Skeletal muscle satellite cell (primary cell): Measurements from ENCODE around the gene RCC2.

Experiments
- H3K27me3 ChIP-seq: 2 replicates; pipeline ENCODE4 v1.7.0; 2013; ENCODE audit warnings: low read length; ENCODE audit not compliant: control insufficient read depth, insufficient read depth
- H3K36me3 ChIP-seq: 2 replicates; pipeline ENCODE4 v1.7.0; 2013; ENCODE audit warnings: mild to moderate bottlenecking, control low read depth, low read length; ENCODE audit not compliant: insufficient read depth
- H3K4me1 ChIP-seq: 2 replicates; pipeline ENCODE4 v1.7.0; 2013; ENCODE audit warnings: low read length; ENCODE audit not compliant: control insufficient read depth, insufficient read depth
- H3K4me2 ChIP-seq: 2 replicates; pipeline ENCODE4 v1.7.0; 2013; ENCODE audit warnings: mild to moderate bottlenecking, low read length
- H3K4me3 ChIP-seq: 2 replicates; pipeline ENCODE4 v1.7.0; 2013; ENCODE audit warnings: low read length
- H3K9ac ChIP-seq: 2 replicates; pipeline ENCODE4 v1.7.0; 2013; ENCODE audit warnings: mild to moderate bottlenecking, low read depth, low read length, moderate library complexity
- H3K9me3 ChIP-seq: replicated peaks from 2 replicates; pipeline ENCODE4 v1.7.0; 2013; ENCODE audit warnings: mild to moderate bottlenecking, control low read depth, low read length

Gene RCC2

DNA sequence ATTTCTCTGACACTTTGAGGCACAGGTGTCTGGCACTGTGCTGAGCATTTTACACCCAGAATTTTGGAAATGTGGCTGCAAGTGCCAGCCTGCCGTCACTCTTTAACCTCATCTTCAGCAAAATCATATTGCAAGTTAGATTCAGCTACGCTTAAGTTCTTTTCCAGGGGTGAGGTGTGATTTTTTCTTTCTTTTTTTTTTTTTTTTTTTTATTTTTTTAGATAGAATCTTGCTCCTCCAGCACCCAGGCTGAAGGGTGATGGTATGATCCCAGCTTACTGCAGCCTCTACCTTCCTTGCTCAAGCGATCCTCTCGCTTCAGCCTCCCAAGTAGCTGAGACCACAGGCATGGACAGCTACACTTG, 2.5 kb upstream of the RCC2 start:
- H3K4me3 ChIP-seq = no peak overlapping the region

DNA sequence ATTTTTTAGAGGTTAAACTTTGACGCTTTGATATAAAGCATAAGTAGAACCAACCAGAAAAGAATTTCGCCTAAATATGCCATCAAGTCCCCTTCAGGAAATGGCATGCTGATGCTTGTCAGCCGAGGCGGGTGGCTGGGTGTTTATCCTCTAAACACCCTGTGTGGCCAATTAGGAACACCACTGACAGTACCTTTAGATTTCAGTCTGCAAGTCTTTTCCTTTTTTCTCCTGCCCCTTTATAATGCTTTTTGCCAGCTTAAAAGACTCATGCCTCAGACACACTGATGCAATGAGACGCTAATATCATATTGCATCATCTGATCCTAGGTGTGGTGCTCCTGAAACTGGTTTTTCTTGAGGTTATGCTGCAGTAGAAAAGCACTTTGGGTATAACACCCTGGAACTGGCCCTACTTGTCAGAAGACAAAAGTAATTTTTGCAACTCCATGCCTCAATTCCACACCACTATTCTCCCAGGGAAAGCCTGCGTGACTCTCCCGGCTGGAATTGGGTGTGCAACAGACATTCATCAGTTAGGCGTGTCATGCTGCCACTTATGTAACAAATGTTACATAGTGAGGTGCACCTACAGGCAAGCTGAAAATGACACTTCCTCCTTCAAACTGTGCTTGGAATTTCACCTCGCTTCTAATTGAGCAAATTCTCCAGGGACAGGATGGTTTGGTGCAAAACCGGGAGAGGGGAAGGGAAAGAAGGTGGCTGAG, 2.0 kb upstream of the RCC2 start:
- no peak overlapping the region for H3K9ac ChIP-seq

More for the DNA sequence above, 2.5 kb upstream of the RCC2 start:
- H3K9me3 ChIP-seq = no peaks in the 10 kb centered on the region
- peaks cover 24% of the 10 kb centered on the region for H3K4me1 ChIP-seq
- peak overlapping the region; percentile 3 for H3K4me2 ChIP-seq
- H3K27me3 ChIP-seq = no peaks in the 10 kb centered on the region
- H3K9ac ChIP-seq = no peak overlapping the region
- peaks cover 2% of the 10 kb centered on the region for H3K36me3 ChIP-seq

DNA sequence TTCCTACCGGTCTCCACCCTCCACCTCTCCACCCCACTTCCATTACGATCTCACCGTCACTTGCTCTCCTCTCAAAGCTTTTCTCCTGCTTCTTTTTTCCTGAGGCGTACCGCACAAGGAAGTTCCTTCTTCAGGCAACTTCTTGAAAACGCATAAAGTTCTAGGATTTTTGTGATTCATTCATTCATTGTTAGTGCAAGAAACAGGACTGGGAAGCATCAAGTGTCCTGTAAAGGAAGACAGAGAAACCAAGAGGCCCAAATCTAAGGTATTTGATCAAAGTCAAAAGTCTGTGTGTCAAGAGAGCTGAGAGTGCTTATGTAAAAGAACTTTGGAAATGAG, 1.3 kb upstream of the RCC2 start:
- peaks cover 33% of the 10 kb centered on the region for H3K4me1 ChIP-seq
- H3K27me3 ChIP-seq = no peaks in the 10 kb centered on the region
- no peaks in the 10 kb centered on the region for H3K9me3 ChIP-seq
- H3K36me3 ChIP-seq = peaks cover 9% of the 10 kb centered on the region
- peak overlapping the region; percentile 90 for H3K4me2 ChIP-seq
- no peak overlapping the region for H3K4me3 ChIP-seq
- H3K9ac ChIP-seq = peak overlapping the region; percentile 77

More for the DNA sequence above, 2.0 kb upstream of the RCC2 start:
- Histone ChIP-seq H3K9me3 (no peaks in the 10 kb centered on the region), H3K27me3 (no peaks in the 10 kb centered on the region), H3K36me3 (peaks cover 8% of the 10 kb centered on the region), H3K4me1 (peaks cover 30% of the 10 kb centered on the region), H3K4me3 (no peak overlapping the region), H3K4me2 (peak overlapping the region; percentile 3)

DNA sequence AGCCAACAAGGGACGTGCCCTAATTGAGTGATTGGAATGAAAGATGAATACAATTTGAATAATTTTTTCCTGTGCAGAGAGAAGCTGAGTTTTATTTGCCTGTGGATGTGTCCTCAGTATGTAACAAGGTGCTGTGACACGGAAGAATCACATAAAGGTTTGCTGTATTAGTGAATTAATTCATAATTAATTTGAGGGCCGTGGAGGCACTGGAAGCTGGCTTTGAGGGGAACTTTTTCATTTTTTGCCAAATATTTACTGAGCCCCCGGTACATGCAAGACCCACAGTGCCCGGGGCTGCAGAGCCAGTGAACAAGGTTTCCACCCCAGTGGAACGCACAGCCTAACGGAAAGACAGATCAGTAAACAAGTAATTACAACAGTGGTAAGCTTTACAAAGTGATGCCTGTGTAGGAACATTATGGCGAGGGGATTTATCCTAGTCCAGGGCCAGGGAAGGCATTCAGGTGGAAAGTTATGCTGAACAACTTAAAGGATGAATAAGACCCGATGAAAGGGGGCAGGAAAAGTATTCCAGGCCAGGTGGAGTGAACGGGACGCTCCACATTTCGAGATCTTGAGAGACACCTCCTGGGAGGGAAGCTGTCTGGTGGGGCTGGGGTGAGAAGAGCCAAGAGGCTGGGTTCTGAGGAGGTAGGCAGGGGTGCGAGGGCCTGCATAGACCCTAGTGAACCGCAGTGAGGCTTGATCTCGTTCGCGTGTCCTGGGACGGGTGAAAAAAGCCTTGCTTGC, 773 bp upstream of the RCC2 start:
- Histone ChIP-seq H3K9me3 (no peaks in the 10 kb centered on the region), H3K4me1 (peaks cover 33% of the 10 kb centered on the region), H3K9ac (peak overlapping the region; percentile 77), H3K27me3 (no peaks in the 10 kb centered on the region), H3K4me3 (peak overlapping the region; percentile 71), H3K36me3 (peaks cover 11% of the 10 kb centered on the region), H3K4me2 (peak overlapping the region; percentile 90)

DNA sequence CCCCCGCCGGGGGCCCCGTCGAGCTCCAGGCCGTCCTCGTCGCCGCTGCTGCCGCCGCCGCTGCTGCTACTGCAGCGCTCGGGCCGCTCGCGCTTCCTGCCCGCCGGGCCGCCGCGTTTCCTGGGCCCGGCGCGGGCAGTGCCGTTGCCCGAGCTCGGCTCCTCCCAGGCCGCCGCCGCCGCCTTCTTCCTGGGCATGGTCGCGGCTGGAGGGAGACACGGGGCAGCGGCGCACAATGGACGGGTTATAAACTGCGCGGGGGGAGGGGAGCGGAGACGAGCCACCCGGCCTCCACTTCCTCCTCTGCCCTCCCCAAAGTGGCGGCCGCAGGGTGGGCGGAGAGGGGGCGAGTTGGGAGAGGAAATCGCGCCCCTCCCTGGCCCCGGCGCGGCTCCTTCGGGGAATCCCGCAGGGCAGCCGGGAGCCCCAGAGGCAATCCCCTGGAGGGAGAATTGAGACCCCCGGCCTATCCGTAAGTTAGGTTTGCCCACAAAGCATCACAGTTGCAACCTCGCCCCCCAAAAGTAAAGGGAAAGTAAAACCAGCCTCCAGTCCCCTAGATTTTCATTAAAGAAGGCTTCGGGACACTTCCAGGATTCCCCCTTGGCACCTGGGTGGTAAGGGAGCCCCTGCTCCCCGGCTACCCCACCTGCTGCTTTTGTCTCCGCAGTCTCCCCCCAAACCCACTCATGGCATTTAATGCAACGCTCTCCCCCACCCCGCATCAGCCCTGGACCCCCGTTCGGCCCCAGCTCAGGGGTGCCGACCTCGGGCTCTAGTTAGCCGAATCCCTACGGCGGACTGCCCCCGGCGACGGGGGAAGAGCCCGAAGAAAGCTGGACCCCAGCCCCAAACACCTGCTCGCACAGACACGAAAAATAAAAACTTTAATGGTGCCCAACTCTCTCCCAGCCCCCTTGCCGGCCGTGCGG, 893 bp downstream of the RCC2 start:
- H3K36me3 ChIP-seq = peaks cover 26% of the 10 kb centered on the region
- peak overlapping the region; percentile 69 for H3K4me3 ChIP-seq
- peaks cover 30% of the 10 kb centered on the region for H3K4me1 ChIP-seq
- peak overlapping the region; percentile 91 for H3K9ac ChIP-seq
- H3K9me3 ChIP-seq = no peaks in the 10 kb centered on the region
- H3K4me2 ChIP-seq = peak overlapping the region; percentile 99
- no peaks in the 10 kb centered on the region for H3K27me3 ChIP-seq

DNA sequence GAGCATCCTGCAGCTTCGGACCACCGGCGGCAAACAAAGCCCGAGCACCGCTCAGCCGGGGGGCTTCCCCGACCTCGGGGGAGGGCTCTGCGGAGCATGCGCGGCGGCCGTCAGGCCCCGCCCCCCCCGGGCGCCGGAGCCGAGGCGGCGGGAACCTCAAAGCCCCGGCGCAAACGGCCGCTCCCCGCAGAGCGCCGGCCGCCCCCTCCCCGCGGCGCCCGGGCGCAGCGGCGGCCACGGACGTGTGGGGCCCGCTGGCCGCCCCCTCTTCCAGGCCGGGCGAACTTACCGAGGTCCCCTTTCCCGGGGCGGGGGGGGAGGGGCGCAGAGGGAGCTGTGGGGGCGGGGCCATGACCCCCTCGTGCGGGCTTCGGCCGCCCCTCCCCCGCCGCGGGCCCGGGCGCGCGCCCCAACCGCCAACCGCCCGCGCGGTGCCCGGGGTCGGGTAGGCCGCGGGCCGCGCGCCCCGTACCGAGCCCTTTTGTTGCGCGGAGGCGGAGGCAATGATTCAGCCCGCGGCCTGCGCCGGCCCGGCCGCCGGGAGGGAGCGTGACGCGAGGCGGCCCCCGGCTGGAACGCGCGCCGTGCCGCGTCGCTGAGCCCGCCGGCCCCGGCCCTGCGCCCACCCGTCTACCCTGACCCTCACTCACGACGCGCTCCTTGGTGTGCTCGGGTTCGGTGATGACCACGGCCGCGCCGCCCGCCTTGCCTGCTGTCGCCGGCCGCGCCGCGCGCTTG, 1.7 kb downstream of the RCC2 start:
- peaks cover 29% of the 10 kb centered on the region for H3K4me1 ChIP-seq

DNA sequence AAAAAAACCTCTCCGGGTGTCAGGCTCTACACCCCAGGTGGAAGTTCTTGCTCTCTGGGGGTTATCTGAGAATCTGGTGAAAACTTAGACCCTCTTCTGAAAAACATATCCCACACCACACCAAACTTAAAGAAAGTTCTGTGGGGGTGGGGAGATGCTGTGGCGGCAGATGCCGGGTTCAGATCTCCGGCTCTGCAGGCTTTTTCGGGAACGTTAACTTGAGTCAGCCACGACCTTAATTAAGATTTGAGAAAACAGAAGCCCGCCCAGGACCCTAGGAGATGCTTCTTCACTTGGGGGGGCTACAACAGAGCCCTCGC, 2.3 kb downstream of the RCC2 start:
- Histone ChIP-seq H3K4me1 (peaks cover 29% of the 10 kb centered on the region), H3K4me2 (peak overlapping the region; percentile 99), H3K9ac (peak overlapping the region; percentile 91), H3K27me3 (no peaks in the 10 kb centered on the region), H3K36me3 (peaks cover 33% of the 10 kb centered on the region), H3K9me3 (no peaks in the 10 kb centered on the region), H3K4me3 (peak overlapping the region; percentile 69)

More for the DNA sequence above, 1.7 kb downstream of the RCC2 start:
- Histone ChIP-seq H3K36me3 (peaks cover 33% of the 10 kb centered on the region), H3K4me3 (peak overlapping the region; percentile 69), H3K27me3 (no peaks in the 10 kb centered on the region), H3K9me3 (no peaks in the 10 kb centered on the region), H3K9ac (peak overlapping the region; percentile 91), H3K4me2 (peak overlapping the region; percentile 99)

DNA sequence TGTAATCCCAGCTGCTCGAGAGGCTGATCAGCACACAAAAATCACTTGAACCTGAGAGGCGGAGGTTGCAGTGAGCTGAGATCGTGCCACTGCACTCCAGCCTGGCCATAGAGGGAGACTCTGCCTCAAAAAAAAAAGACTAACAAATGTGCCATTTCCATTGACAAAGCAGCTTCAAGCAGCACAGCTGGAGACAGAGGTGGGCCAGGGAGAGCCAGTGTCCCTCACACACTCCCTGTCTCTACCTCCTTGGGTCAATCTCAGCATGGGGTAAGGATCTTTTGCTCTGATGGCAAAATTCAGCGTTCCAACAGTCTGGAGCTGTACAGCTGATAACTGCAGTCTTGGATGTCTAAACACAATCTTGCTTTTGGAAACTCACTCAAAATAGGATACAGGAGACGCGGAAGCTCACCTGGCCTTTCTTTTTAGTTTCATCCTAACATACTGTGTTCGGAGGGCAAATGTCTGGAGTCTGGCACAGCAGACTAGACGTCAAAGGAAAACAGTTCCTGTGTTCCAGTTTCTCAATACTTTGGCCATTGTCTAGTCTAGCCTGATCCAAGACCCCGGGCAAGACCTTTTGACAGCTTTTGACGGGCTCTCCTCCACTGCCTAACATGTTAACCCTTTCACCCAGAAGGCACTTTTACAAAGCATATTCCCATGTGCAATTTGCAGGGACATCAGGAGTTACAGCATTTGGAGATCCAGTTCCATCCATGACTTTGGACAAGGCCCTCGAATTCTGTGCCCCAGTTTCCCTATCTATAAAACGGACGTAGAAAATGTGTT, 2.9 kb downstream of the RCC2 start:
- no peaks in the 10 kb centered on the region for H3K27me3 ChIP-seq
- peaks cover 26% of the 10 kb centered on the region for H3K4me1 ChIP-seq
- H3K4me3 ChIP-seq = peak overlapping the region; percentile 69
- peak overlapping the region; percentile 99 for H3K4me2 ChIP-seq
- no peaks in the 10 kb centered on the region for H3K9me3 ChIP-seq
- peaks cover 33% of the 10 kb centered on the region for H3K36me3 ChIP-seq
- peak overlapping the region; percentile 91 for H3K9ac ChIP-seq

DNA sequence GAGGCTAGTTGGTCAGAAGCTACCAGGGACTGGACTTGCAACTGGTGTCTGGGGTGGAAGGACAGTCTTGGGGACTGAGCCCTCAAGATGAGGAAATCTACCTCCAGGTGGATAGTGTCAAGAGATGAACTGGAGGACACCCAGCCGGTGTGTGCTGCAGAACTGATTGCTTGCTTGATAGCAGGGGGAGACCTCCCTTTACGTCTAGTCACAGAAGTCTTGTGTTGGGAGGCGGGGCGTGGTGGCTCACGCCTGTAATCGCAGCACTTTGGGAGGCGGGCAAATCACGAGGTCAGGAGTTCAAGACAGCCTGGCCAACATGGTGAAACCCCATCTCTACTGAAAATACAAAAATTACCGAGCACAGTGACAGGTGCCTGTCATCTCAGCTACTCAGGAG, 4.9 kb downstream of the RCC2 start:
- H3K4me3 ChIP-seq = no peak overlapping the region
- no peak overlapping the region for H3K9ac ChIP-seq
- no peaks in the 10 kb centered on the region for H3K27me3 ChIP-seq
- peaks cover 36% of the 10 kb centered on the region for H3K36me3 ChIP-seq
- peaks cover 11% of the 10 kb centered on the region for H3K4me1 ChIP-seq
- no peaks in the 10 kb centered on the region for H3K9me3 ChIP-seq
- H3K4me2 ChIP-seq = no peak overlapping the region

DNA sequence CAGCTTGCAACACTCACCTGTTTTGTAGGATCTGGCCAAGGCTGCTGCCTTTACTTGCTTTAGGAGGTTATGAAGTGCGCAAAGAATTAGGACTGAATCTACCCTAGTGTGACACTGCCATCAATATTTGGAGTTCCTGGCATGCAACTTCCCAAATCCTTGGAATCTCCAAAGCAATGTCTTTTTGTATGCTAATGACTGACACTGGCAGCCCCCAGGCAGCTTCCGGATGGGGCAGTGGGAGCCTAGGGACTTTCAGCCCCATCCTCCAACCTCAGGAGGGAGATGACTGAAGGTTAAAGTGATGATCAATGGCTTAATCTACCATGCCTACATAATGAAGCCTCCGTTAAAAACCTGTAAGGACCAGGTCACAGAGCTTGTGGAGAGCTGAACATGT, 5.5 kb downstream of the RCC2 start:
- Histone ChIP-seq H3K9ac (no peak overlapping the region), H3K9me3 (no peaks in the 10 kb centered on the region), H3K4me2 (no peak overlapping the region), H3K4me1 (peaks cover 11% of the 10 kb centered on the region), H3K4me3 (no peak overlapping the region), H3K27me3 (no peaks in the 10 kb centered on the region), H3K36me3 (peaks cover 36% of the 10 kb centered on the region)
